OCI-LY3 (cell line): ENCODE measurements around the gene SPSB3.

Experiments used
- H2AFZ ChIP-seq: fragments of 200-600, 300-600 bp; shearing (Covaris generic); 2 replicates; pipeline ENCODE4 v1.6.0; 2014; ENCODE audit warnings: antibody characterized with exemption, low read depth, low read length
- H3K27ac ChIP-seq: fragments of 200-600, 300-600 bp; sonication (generic); 2 replicates; pipeline ENCODE4 v1.5.1; 2014; ENCODE audit warnings: mild to moderate bottlenecking, low read length, moderate library complexity, mixed read lengths
- H3K27me3 ChIP-seq: fragments of 200-600, 300-600 bp; sonication (generic); 2 replicates; pipeline ENCODE4 v1.6.1; 2014; ENCODE audit warnings: low read depth, low read length, mixed read lengths
- H3K36me3 ChIP-seq: fragments of 200-600, 300-600 bp; sonication (generic); replicated peaks from 2 replicates; pipeline ENCODE3; 2014; ENCODE audit warnings: low read depth, low read length, mixed read lengths
- H3K4me1 ChIP-seq: fragments of 300-600, 200-600 bp; sonication (generic); 2 replicates; pipeline ENCODE4 v1.6.1; 2014; ENCODE audit warnings: low read length, mixed read lengths
- H3K4me2 ChIP-seq: fragments of 200-600, 300-600 bp; sonication (generic); 2 replicates; pipeline ENCODE4 v1.6.1; 2014; ENCODE audit warnings: low read length, mixed read lengths
- H3K4me3 ChIP-seq: fragments of 300-600, 200-600 bp; sonication (generic); 2 replicates; pipeline ENCODE4 v1.5.1; 2014; ENCODE audit warnings: antibody characterized with exemption, mild to moderate bottlenecking, low read length, moderate library complexity
- H3K79me2 ChIP-seq: fragments of 300-600, 200-600 bp; shearing (Covaris generic); 2 replicates; pipeline ENCODE4 v1.6.1; 2014; ENCODE audit warnings: mild to moderate bottlenecking, low read length, mixed read lengths
- H3K9ac ChIP-seq: fragments of 300-600, 200-600 bp; shearing (Covaris generic); 2 replicates; pipeline ENCODE4 v1.6.0; 2014; ENCODE audit warnings: mild to moderate bottlenecking, low read length, moderate library complexity
- H3K9me3 ChIP-seq: fragments of 200-600, 300-600 bp; shearing (Covaris generic); 2 replicates; pipeline ENCODE4 v1.6.1; 2014; ENCODE audit warnings: low read length, mixed read lengths; ENCODE audit not compliant: insufficient read depth
- H4K20me1 ChIP-seq: fragments of 200-600, 300-600 bp; sonication (generic); 2 replicates; pipeline ENCODE4 v1.6.1; 2016; ENCODE audit warnings: low read length, mixed read lengths; ENCODE audit not compliant: insufficient read depth
- CTCF ChIP-seq: fragments of 200-600, 300-600 bp; sonication (generic); IDR thresholded peaks from 2 replicates; pipeline ENCODE4 v1.5.1; 2014; ENCODE audit warnings: antibody characterized with exemption, low read length, low read depth
- EZH2phosphoT487 ChIP-seq: fragments of 200-600 bp; shearing (Covaris generic); IDR thresholded peaks from 2 replicates; pipeline ENCODE4 v1.6.1; 2018; ENCODE audit warnings: antibody characterized with exemption, mixed run types, low read depth

SPSB3 gene

GRCh38 chr16:1751946-1752345 is 30.4 kb downstream of the SPSB3 start:
- Histone ChIP-seq H2AFZ (no peak overlapping the region), H3K4me2 (no peak overlapping the region), H4K20me1 (no peaks in the 10 kb centered on the region), H3K79me2 (no peaks in the 10 kb centered on the region), H3K27ac (no peak overlapping the region), H3K9me3 (no peaks in the 10 kb centered on the region), H3K9ac (no peak overlapping the region), H3K4me1 (no peaks in the 10 kb centered on the region), H3K4me3 (no peak overlapping the region), H3K27me3 (no peaks in the 10 kb centered on the region), H3K36me3 (peaks cover 3% of the 10 kb centered on the region)
- TF ChIP-seq CTCF (no peak), EZH2phosphoT487 (no peak)

GRCh38 chr16:1749152-1750117 is 32.9 kb downstream of the SPSB3 start:
- H3K9me3 ChIP-seq = no peaks in the 10 kb centered on the region
- H2AFZ ChIP-seq = no peak overlapping the region
- peaks cover 3% of the 10 kb centered on the region for H3K36me3 ChIP-seq
- no peak overlapping the region for H3K9ac ChIP-seq
- H3K27me3 ChIP-seq = no peaks in the 10 kb centered on the region
- no peak for TF ChIP-seq EZH2phosphoT487
- no peak for TF ChIP-seq CTCF
- no peaks in the 10 kb centered on the region for H4K20me1 ChIP-seq
- H3K4me3 ChIP-seq = no peak overlapping the region
- no peaks in the 10 kb centered on the region for H3K79me2 ChIP-seq
- no peak overlapping the region for H3K27ac ChIP-seq
- H3K4me2 ChIP-seq = no peak overlapping the region
- no peaks in the 10 kb centered on the region for H3K4me1 ChIP-seq

- Histone ChIP-seq H3K4me1 (no peaks in the 10 kb centered on the region), H2AFZ (no peak overlapping the region), H3K27me3 (no peaks in the 10 kb centered on the region), H3K36me3 (peaks cover 3% of the 10 kb centered on the region), H3K27ac (no peak overlapping the region), H3K9me3 (no peaks in the 10 kb centered on the region), H3K9ac (no peak overlapping the region), H3K4me3 (no peak overlapping the region), H4K20me1 (no peaks in the 10 kb centered on the region), H3K79me2 (no peaks in the 10 kb centered on the region), H3K4me2 (no peak overlapping the region)
- no peak for TF ChIP-seq EZH2phosphoT487
- TF ChIP-seq CTCF = no peak
Observed at GRCh38 chr16:1747934-1748333, 34.4 kb downstream of the SPSB3 start.

- Histone ChIP-seq H3K4me1 (no peaks in the 10 kb centered on the region), H3K4me2 (no peak overlapping the region), H3K36me3 (peaks cover 3% of the 10 kb centered on the region), H3K9ac (no peak overlapping the region), H3K9me3 (no peaks in the 10 kb centered on the region), H3K27me3 (no peaks in the 10 kb centered on the region), H4K20me1 (no peaks in the 10 kb centered on the region), H3K4me3 (no peak overlapping the region), H3K79me2 (no peaks in the 10 kb centered on the region), H3K27ac (no peak overlapping the region), H2AFZ (no peak overlapping the region)
- TF ChIP-seq CTCF (no peak), EZH2phosphoT487 (no peak)
Observed at GRCh38 chr16:1746693-1747195, 35.6 kb downstream of the SPSB3 start.
